H1 (cell line): ENCODE results near the gene CASKIN2. TPM values are rescaled to one million over a fixed set of nuclear protein-coding genes. Genes with fewer than 3 reads are reported as not detected.

Experiments used
- CTCF ChIA-PET: fragments of 300-600 bp; sonication (Branson Sonifier 250); formaldehyde crosslinking; loops from one replicate; lab custom pipeline; 2021; ENCODE audit not compliant: partially characterized antibody; lab: Charles Lee
- POLR2A ChIA-PET: fragments of 300-600 bp; sonication (Branson Sonifier 250); formaldehyde crosslinking; loops from one replicate; lab custom pipeline; 2021; ENCODE audit warnings: inconsistent platforms; ENCODE audit not compliant: partially characterized antibody; lab: Charles Lee
- DNase-seq, 2 experiments: peaks; one replicate each; pipeline versions ENCODE4 v3.0.0 to v3.0.0-alpha.2; 2010 to 2022; ENCODE audit warnings: low spot score in 2 of 2, low read depth in 1 of 2, mixed read lengths in 1 of 2
- FAIRE-seq: peaks from 2 replicates; lab custom pipeline; 2011; peaks lifted over from hg19 to GRCh38; lab: Jason Lieb, UNC
- H2AFZ ChIP-seq: 2 replicates; pipeline ENCODE4 v1.8.1; 2012; ENCODE audit warnings: low read length, inconsistent platforms
- H2AK5ac ChIP-seq: 2 replicates; pipeline ENCODE4 v1.6.1; 2013; ENCODE audit warnings: low read depth, low read length
- H2BK120ac ChIP-seq: replicated peaks from 2 replicates; pipeline ENCODE3; 2013; ENCODE audit warnings: low read depth, low read length, inconsistent platforms
- H2BK12ac ChIP-seq: 2 replicates; pipeline ENCODE4 v1.6.1; 2013; ENCODE audit warnings: low read depth, low read length
- H2BK15ac ChIP-seq: 2 replicates; pipeline ENCODE4 v1.6.1; 2013; ENCODE audit warnings: low read length
- H2BK20ac ChIP-seq: 2 replicates; pipeline ENCODE4 v1.6.1; 2013; ENCODE audit warnings: low read length
- H2BK5ac ChIP-seq: 2 replicates; pipeline ENCODE4 v1.6.1; 2013; ENCODE audit warnings: low read depth, low read length
- H3K14ac ChIP-seq: 2 replicates; pipeline ENCODE4 v1.6.1; 2013; ENCODE audit warnings: inconsistent platforms; ENCODE audit not compliant: insufficient read length
- H3K18ac ChIP-seq: 2 replicates; pipeline ENCODE4 v1.6.1; 2013; ENCODE audit warnings: low read length; ENCODE audit errors: extremely low read depth
- H3K23ac ChIP-seq: 2 replicates; pipeline ENCODE4 v1.6.1; 2013; ENCODE audit warnings: inconsistent platforms; ENCODE audit not compliant: insufficient read length
- H3K23me2 ChIP-seq: 2 replicates; pipeline ENCODE4 v1.6.1; 2013; ENCODE audit warnings: low read depth, low read length
- H3K27ac ChIP-seq: 2 replicates; pipeline ENCODE4 v1.6.1; 2011; ENCODE audit warnings: low read depth, low read length, inconsistent platforms
- H3K27me3 ChIP-seq, 4 experiments: replicated peaks in 1 of 4; 1 replicate in 1 of 4; 2 replicates in 3 of 4; pipeline versions ENCODE4 v1.6.1 to v1.8.1; 2011 to 2013; ENCODE audit warnings: low read length in 3 of 4, mild to moderate bottlenecking in 3 of 4, inconsistent platforms in 2 of 4, mixed read lengths in 2 of 4, moderate library complexity in 1 of 4; ENCODE audit not compliant: control insufficient read depth in 3 of 4, insufficient read depth in 3 of 4; ENCODE audit errors: extremely low read depth in 1 of 4
- H3K36me3 ChIP-seq, 4 experiments: 2 replicates each; pipeline versions ENCODE4 v1.6.1 to v1.8.1; 2011 to 2013; ENCODE audit warnings: mild to moderate bottlenecking in 4 of 4, low read length in 3 of 4, moderate library complexity in 2 of 4, control low read depth in 1 of 4, inconsistent platforms in 1 of 4; ENCODE audit not compliant: insufficient read depth in 4 of 4, control insufficient read depth in 2 of 4
- H3K4ac ChIP-seq: replicated peaks from 2 replicates; pipeline ENCODE3; 2013; ENCODE audit warnings: low read length, low read depth, mixed read lengths, inconsistent platforms; ENCODE audit not compliant: insufficient read length
- H3K4me1 ChIP-seq, 4 experiments: replicated peaks in 1 of 4; 1 replicate in 1 of 4; 2 replicates in 3 of 4; pipeline versions ENCODE4 v1.6.1 to v1.8.1; 2011 to 2013; ENCODE audit warnings: low read length in 3 of 4, inconsistent platforms in 2 of 4, mixed read lengths in 1 of 4; ENCODE audit not compliant: insufficient read depth in 4 of 4, control insufficient read depth in 3 of 4
- H3K4me2 ChIP-seq, 2 experiments: 2 replicates each; pipeline versions ENCODE4 v1.6.1 to v1.8.1; 2011 to 2013; ENCODE audit warnings: low read depth in 2 of 2, low read length in 2 of 2, control low read depth in 1 of 2, inconsistent platforms in 1 of 2, mild to moderate bottlenecking in 1 of 2; ENCODE audit not compliant: insufficient read depth in 1 of 2
- H3K4me3 ChIP-seq, 4 experiments: fragments of 200-600, 300-600 bp in 1 of 4; sonication (generic), shearing (Covaris generic), sonication (Bioruptor Twin) in 1 of 4; 2 replicates each; pipeline versions ENCODE4 v1.5.1 to v1.8.1; 2011 to 2016; ENCODE audit warnings: low read length in 4 of 4, low read depth in 3 of 4, control low read depth in 2 of 4, inconsistent platforms in 2 of 4, mild to moderate bottlenecking in 2 of 4, mixed read lengths in 1 of 4, moderate library complexity in 1 of 4; ENCODE audit not compliant: insufficient read depth in 2 of 4; ENCODE audit errors: extremely low read depth in 1 of 4
- H3K56ac ChIP-seq: replicated peaks from 2 replicates; pipeline ENCODE3; 2013; ENCODE audit warnings: low read depth, mild to moderate bottlenecking, mixed read lengths, low read length, inconsistent platforms; ENCODE audit not compliant: insufficient read length
- H3K79me1 ChIP-seq: 2 replicates; pipeline ENCODE4 v1.6.1; 2013; ENCODE audit warnings: low read depth, low read length, control low read depth
- H3K79me2 ChIP-seq, 2 experiments: 2 replicates each; pipeline versions ENCODE4 v1.6.1 to v1.8.1; 2012 to 2013; ENCODE audit warnings: low read length in 2 of 2, mild to moderate bottlenecking in 2 of 2, inconsistent platforms in 1 of 2; ENCODE audit not compliant: insufficient read depth in 2 of 2, control insufficient read depth in 1 of 2
- H3K9ac ChIP-seq, 4 experiments: replicated peaks in 1 of 4; 1 replicate in 1 of 4; 2 replicates in 3 of 4; pipeline versions ENCODE4 v1.6.1 to v1.8.1; 2011 to 2013; ENCODE audit warnings: low read depth in 3 of 4, low read length in 3 of 4, control low read depth in 2 of 4, mild to moderate bottlenecking in 2 of 4, moderate library complexity in 2 of 4, inconsistent platforms in 1 of 4; ENCODE audit errors: extremely low read depth in 1 of 4
- H3K9me3 ChIP-seq, 2 experiments: 2 replicates each; pipeline versions ENCODE4 v1.6.1 to v1.8.1; 2012 to 2013; ENCODE audit warnings: mild to moderate bottlenecking in 2 of 2, moderate library complexity in 2 of 2, control low read depth in 1 of 2, inconsistent platforms in 1 of 2, low read depth in 1 of 2, low read length in 1 of 2, mixed read lengths in 1 of 2; ENCODE audit not compliant: insufficient read depth in 2 of 2
- H4K20me1 ChIP-seq, 2 experiments: replicated peaks in 1 of 2; 2 replicates each; pipeline versions ENCODE3 to v1.8.1; 2011 to 2013; ENCODE audit warnings: inconsistent platforms in 2 of 2, low read length in 2 of 2, mild to moderate bottlenecking in 1 of 2; ENCODE audit not compliant: insufficient read depth in 2 of 2, control insufficient read depth in 1 of 2
- H4K5ac ChIP-seq: 2 replicates; pipeline ENCODE4 v1.6.1; 2013; ENCODE audit warnings: low read length, low read depth, mixed read lengths, inconsistent platforms; ENCODE audit not compliant: insufficient read length
- H4K8ac ChIP-seq: 2 replicates; pipeline ENCODE4 v1.8.0; 2013; ENCODE audit warnings: mild to moderate bottlenecking, moderate library complexity, low read length, inconsistent platforms; ENCODE audit not compliant: insufficient read depth; ENCODE audit errors: extremely low read depth
- H4K91ac ChIP-seq: replicated peaks from 2 replicates; pipeline ENCODE3; 2013; ENCODE audit warnings: low read length, mixed read lengths, inconsistent platforms; ENCODE audit not compliant: insufficient read length
- ASH2L ChIP-seq: fragments of 200-600, 300-600 bp; sonication (generic); IDR thresholded peaks from one replicate; pipeline ENCODE4 v1.7.1; 2017; ENCODE audit warnings: low read length
- GTF2F1 ChIP-seq: IDR thresholded peaks from 2 replicates; pipeline ENCODE4 v1.6.1; 2012; ENCODE audit warnings: low read depth, low read length, improper control_type of control experiment, borderline replicate concordance
- HDAC6 ChIP-seq: IDR thresholded peaks from one replicate; pipeline ENCODE4 v1.7.1; 2012; ENCODE audit warnings: low read depth, mild to moderate bottlenecking, inconsistent platforms, low read length, moderate library complexity
- POU5F1 ChIP-seq: IDR thresholded peaks from 2 replicates; pipeline ENCODE4 v1.6.1; 2011; ENCODE audit warnings: low read depth, mild to moderate bottlenecking, low read length, moderate library complexity
- RAD21 ChIP-seq, 2 experiments: IDR thresholded peaks in 1 of 2; conservative IDR thresholded peaks in 1 of 2; 2 replicates each; pipeline ENCODE4 v1.6.1; 2011; ENCODE audit warnings: low read depth in 2 of 2, low read length in 2 of 2, improper control_type of control experiment in 1 of 2, inconsistent platforms in 1 of 2, mild to moderate bottlenecking in 1 of 2, moderate library complexity in 1 of 2
- RFX5 ChIP-seq: IDR thresholded peaks from 2 replicates; pipeline ENCODE4 v1.6.1; 2011; ENCODE audit warnings: low read depth, low read length, improper control_type of control experiment, borderline replicate concordance
- TEAD4 ChIP-seq: IDR thresholded peaks from 2 replicates; pipeline ENCODE4 v1.6.1; 2012; ENCODE audit warnings: low read depth, low read length, inconsistent platforms, mixed read lengths
- WGBS, 2 experiments: shearing (Covaris generic) in 1 of 2; methylation state at CpG; one replicate each; pipeline versions ENCODE4 v1.1.6 to v1.1.7; 2013 to 2015; ENCODE audit warnings: low lambda C conversion rate in 2 of 2, mixed read lengths in 2 of 2, inconsistent platforms in 1 of 2, low coverage in 1 of 2, missing lambda C conversion rate in 1 of 2; ENCODE audit not compliant: insufficient replicate concordance in 2 of 2, insufficient coverage in 1 of 2, insufficient read length in 1 of 2; ENCODE audit errors: extremely low coverage in 1 of 2, missing lambda C conversion rate in 1 of 2; 5-methylcytosine and 5-hydroxymethylcytosine counted together
- polyA plus RNA-seq, 7 experiments: library from polyadenylated mRNA; depleted of rRNA in 3 of 7; stranded (reverse) in 5 of 7; unstranded in 2 of 7; fragments of >200 nt in 5 of 7; fragments of 200-250 nt in 2 of 7; gene quantifications; 1 replicate in 5 of 7; 2 replicates in 1 of 7; 4 replicates in 1 of 7; pipeline versions ENCODE4 v1.2.1 to v1.2.3, GENCODE V29; 2011 to 2013; ENCODE audit warnings: missing spikeins in 2 of 7, mixed read lengths in 2 of 7
- total RNA-seq: library from RNA; stranded (reverse); fragmentation: NEBNext Ultra II Directional; extraction: Animal tissue kit (Norgen Biotek cat#: 25700); gene quantifications from 2 replicates; pipeline ENCODE4 v1.2.1, GENCODE V29; 2021
- TF ChIP-seq, protein P1 (sequence below): IDR thresholded peaks from 2 replicates; pipeline ENCODE4 v1.6.1; 2011; ENCODE audit warnings: low read length, improper control_type of control experiment
- TF ChIP-seq, protein P2 (sequence below), 3 experiments: IDR thresholded peaks; 1 replicate in 2 of 3; 2 replicates in 1 of 3; pipeline versions ENCODE4 v1.5.1 to v1.6.1; 2011; ENCODE audit warnings: low read length in 3 of 3, mild to moderate bottlenecking in 3 of 3, inconsistent platforms in 2 of 3, low read depth in 1 of 3, moderate library complexity in 1 of 3; ENCODE audit not compliant: insufficient read depth in 1 of 3; ENCODE audit errors: control extremely low read depth in 1 of 3

Gene CASKIN2
- total and polyA plus RNA-seq, 2 of the 8 experiments (the other 6 are each of a cell fraction or from before 2014, with no cell fraction given): 6.7 to 32.3 TPM

DNA sequence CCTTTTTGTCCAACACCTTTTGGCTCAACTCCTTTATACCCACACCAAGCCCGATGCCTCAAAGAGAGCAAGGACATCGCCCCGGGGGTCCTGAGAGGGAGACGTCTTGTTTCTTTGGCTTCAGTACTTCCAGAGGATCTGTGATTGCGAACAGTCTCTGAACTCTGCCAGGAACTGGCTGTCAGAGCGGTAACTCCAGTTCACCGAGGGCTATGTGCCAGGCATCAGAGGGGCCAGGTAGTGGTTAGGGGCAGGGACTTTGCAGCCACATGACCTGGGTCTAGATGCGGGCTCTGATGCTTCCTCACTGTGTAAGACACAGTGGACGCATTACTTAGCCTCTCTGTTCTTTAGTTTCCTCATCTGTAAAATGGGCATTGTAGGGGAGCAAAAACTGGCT, 31.8 kb upstream of the CASKIN2 start:
- H3K27me3 ChIP-seq: no peaks in the 10 kb centered on the region
- no peak overlapping the region for H3K4ac ChIP-seq
- no peak overlapping the region for H3K56ac ChIP-seq
- no peak overlapping the region for H3K4me3 ChIP-seq
- no peak overlapping the region for H2BK20ac ChIP-seq
- DNase-seq: no peak
- H2BK120ac ChIP-seq: no peak overlapping the region
- H4K20me1 ChIP-seq: peaks cover 0 to 2% of the 10 kb centered on the region in 2 experiments
- H3K9ac ChIP-seq: no peak overlapping the region
- ChIA-PET CTCF (interaction anchor here (1.8 kb wide), 1 partner anchor 9 kb away, joined by 4 read pairs; no protein-coding TSS in a partner anchor), POLR2A (no interaction called here)
- no peaks in the 10 kb centered on the region for H3K9me3 ChIP-seq
- H2AFZ ChIP-seq: no peak overlapping the region
- H3K36me3 ChIP-seq: no peaks in the 10 kb centered on the region
- H2BK5ac ChIP-seq: no peak overlapping the region
- no peak overlapping the region for H3K14ac ChIP-seq
- H4K8ac ChIP-seq: no peak overlapping the region
- H3K79me1 ChIP-seq: no peaks in the 10 kb centered on the region; the same call in 1 of the 2 replicates
- no peak overlapping the region for H4K91ac ChIP-seq
- no peak overlapping the region for H3K4me2 ChIP-seq
- FAIRE-seq: no peak
- WGBS, 2 experiments: 92% methylated on average over 9 of the region's 9 CpGs; no CpG with 5 or more reads in 1 of the 2 experiments
- H2BK15ac ChIP-seq: no peak overlapping the region
- TF ChIP-seq RFX5 (no peak), GTF2F1 (no peak), TEAD4 (no peak), ASH2L (no peak), RAD21 (IDR thresholded peaks at IDR 0.05 in 1 of 2, conservative IDR thresholded peaks at IDR 0.05 in 1 of 2; ENCODE audit: low read depth in 2 of 2, low read length in 2 of 2) (no peak), POU5F1 (no peak), HDAC6 (no peak)
- TF ChIP-seq, protein P1, sequence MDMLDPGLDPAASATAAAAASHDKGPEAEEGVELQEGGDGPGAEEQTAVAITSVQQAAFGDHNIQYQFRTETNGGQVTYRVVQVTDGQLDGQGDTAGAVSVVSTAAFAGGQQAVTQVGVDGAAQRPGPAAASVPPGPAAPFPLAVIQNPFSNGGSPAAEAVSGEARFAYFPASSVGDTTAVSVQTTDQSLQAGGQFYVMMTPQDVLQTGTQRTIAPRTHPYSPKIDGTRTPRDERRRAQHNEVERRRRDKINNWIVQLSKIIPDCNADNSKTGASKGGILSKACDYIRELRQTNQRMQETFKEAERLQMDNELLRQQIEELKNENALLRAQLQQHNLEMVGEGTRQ: no peak
- TF ChIP-seq, protein P2, sequence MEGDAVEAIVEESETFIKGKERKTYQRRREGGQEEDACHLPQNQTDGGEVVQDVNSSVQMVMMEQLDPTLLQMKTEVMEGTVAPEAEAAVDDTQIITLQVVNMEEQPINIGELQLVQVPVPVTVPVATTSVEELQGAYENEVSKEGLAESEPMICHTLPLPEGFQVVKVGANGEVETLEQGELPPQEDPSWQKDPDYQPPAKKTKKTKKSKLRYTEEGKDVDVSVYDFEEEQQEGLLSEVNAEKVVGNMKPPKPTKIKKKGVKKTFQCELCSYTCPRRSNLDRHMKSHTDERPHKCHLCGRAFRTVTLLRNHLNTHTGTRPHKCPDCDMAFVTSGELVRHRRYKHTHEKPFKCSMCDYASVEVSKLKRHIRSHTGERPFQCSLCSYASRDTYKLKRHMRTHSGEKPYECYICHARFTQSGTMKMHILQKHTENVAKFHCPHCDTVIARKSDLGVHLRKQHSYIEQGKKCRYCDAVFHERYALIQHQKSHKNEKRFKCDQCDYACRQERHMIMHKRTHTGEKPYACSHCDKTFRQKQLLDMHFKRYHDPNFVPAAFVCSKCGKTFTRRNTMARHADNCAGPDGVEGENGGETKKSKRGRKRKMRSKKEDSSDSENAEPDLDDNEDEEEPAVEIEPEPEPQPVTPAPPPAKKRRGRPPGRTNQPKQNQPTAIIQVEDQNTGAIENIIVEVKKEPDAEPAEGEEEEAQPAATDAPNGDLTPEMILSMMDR (IDR thresholded peaks at IDR 0.05; ENCODE audit: control extremely low read depth in 1 of 3, insufficient read depth in 1 of 3, low read depth in 1 of 3, low read length in 3 of 3): no peak
- peaks cover 10 to 25% (median 16%) of the 10 kb centered on the region in 4 experiments for H3K4me1 ChIP-seq
- H2AK5ac ChIP-seq: peak overlapping the region; percentile 75; the same call in 1 of the 2 replicates
- no peak overlapping the region for H3K23ac ChIP-seq
- no peak overlapping the region for H4K5ac ChIP-seq
- peaks cover 1% of the 10 kb centered on the region; the same call in 1 of the 2 replicates for H3K23me2 ChIP-seq
- H3K18ac ChIP-seq: no peak overlapping the region
- no peak overlapping the region for H2BK12ac ChIP-seq
- no peak overlapping the region for H3K27ac ChIP-seq
- H3K79me2 ChIP-seq: no peaks in the 10 kb centered on the region
